ENCODE data around the gene SPDYE1.
A peak's percentile ranks its signal among the peaks of the same experiment; 100 is the strongest.

SPDYE1 gene

DNA sequence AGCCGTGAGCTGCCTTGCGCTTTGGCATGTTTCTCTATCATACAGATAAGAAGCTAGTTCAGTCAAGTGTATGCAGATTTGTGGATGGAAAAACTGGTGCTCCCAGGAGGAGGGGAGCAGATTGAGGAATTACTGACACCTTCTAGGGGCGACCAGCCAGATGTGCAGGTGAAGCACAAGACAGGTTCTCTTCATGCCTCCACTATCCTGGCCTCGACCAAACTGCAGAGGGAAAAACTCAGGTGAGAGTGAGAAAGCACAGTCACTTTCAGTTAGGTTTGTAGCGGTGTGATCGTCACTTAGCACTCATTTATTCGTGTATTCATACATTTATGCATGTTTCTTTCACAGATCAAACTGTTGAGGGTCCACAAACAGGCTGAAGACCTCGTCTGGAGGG, 46.2 kb downstream of the SPDYE1 start:
- DNase-seq (ENCODE audit: low read depth, low spot score), result no peak
- H3K36me3 ChIP-seq (ENCODE audit: insufficient read depth, insufficient read length, low read length), result peaks cover 26% of the 10 kb centered on the region
- peak overlapping the region; percentile 95 for H3K9ac ChIP-seq (ENCODE audit: insufficient read length, low read depth)
- H3K27me3 ChIP-seq (ENCODE audit: insufficient read depth, insufficient read length), result peaks cover 18% of the 10 kb centered on the region
- TF ChIP-seq YY1 (IDR thresholded peaks at IDR 0.05; ENCODE audit: insufficient read depth, insufficient read length) (no peak), ZNF274 (IDR thresholded peaks at IDR 0.05; ENCODE audit: low read depth, low read length) (no peak), SUZ12 (IDR thresholded peaks at IDR 0.05; ENCODE audit: extremely low read depth, insufficient read depth, insufficient read length) (no peak)
- no peaks in the 10 kb centered on the region for H3K9me3 ChIP-seq (ENCODE audit: insufficient read depth, low read length)
- peak overlapping the region; percentile 89 for H3K4me3 ChIP-seq (ENCODE audit: insufficient read length, low read depth)
- H3K4me1 ChIP-seq (ENCODE audit: insufficient read depth, insufficient read length), result peaks cover 2% of the 10 kb centered on the region

DNA sequence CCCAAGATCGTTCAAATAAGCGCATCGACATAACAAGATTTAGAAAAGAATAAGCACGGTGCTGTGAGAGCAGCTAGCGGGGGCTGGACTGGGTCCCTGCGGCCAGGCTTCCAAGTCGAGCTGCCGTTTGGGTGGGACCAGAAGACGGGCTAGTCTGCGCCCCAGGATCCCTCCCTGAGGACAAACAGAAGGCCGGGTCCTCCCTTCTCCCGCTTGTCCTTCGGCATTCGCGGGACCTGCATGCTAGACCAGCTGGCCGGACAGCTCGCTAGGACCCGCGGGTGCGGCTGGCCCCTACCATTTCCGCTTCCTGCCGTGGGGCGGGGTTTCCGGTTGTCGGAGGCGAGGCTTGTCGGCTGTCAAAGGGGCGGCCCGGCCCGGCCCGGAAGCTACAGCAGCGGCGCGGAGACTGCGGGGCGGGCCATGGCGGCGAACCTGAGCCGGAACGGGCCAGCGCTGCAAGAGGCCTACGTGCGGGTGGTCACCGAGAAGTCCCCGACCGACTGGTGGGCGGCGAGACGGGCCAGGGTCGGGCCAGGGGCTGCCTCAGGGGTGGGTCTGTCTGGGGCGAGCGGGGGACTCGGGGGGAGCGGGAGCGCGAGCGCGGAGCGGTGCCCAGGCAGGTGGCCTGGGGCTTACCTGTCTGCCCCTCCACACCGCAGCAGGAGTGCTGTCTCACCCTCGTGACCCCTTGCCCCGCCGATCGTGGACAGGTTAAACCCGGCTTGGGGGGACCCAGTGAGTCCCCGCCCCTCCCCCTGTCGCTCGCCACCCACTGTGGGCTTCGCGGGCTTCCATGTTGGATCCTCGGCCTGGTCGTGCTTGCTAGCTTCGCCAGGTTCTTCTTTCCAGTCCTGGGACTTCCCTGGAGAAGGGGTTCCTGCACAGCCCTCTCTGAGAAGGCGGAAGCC, 46.9 kb downstream of the SPDYE1 start, which contains the start of gene DBNL:
Gene DBNL, plus strand, starts transcription at position 388 of the 911 bp plus-strand sequence. Its CDS starts 36 bp downstream, at position 424.
- Histone ChIP-seq H3K27me3 (ENCODE audit: insufficient read depth, insufficient read length) (peaks cover 18% of the 10 kb centered on the region), H3K36me3 (ENCODE audit: insufficient read depth, insufficient read length, low read length) (peaks cover 30% of the 10 kb centered on the region), H3K9me3 (ENCODE audit: insufficient read depth, low read length) (no peaks in the 10 kb centered on the region), H3K9ac (ENCODE audit: insufficient read length, low read depth) (peak within 1 kb of the TSS; percentile 95), H3K4me1 (ENCODE audit: insufficient read depth, insufficient read length) (no peaks in the 10 kb centered on the region), H3K4me3 (ENCODE audit: insufficient read length, low read depth) (peak within 1 kb of the TSS; percentile 89)
- no peak for TF ChIP-seq ZNF274 (IDR thresholded peaks at IDR 0.05; ENCODE audit: low read depth, low read length)
- TF ChIP-seq SUZ12 (IDR thresholded peaks at IDR 0.05; ENCODE audit: extremely low read depth, insufficient read depth, insufficient read length), result no peak
- TF ChIP-seq YY1 (IDR thresholded peaks at IDR 0.05; ENCODE audit: insufficient read depth, insufficient read length), result no peak
- peak; percentile 85 for DNase-seq (ENCODE audit: low read depth, low spot score)

DNA sequence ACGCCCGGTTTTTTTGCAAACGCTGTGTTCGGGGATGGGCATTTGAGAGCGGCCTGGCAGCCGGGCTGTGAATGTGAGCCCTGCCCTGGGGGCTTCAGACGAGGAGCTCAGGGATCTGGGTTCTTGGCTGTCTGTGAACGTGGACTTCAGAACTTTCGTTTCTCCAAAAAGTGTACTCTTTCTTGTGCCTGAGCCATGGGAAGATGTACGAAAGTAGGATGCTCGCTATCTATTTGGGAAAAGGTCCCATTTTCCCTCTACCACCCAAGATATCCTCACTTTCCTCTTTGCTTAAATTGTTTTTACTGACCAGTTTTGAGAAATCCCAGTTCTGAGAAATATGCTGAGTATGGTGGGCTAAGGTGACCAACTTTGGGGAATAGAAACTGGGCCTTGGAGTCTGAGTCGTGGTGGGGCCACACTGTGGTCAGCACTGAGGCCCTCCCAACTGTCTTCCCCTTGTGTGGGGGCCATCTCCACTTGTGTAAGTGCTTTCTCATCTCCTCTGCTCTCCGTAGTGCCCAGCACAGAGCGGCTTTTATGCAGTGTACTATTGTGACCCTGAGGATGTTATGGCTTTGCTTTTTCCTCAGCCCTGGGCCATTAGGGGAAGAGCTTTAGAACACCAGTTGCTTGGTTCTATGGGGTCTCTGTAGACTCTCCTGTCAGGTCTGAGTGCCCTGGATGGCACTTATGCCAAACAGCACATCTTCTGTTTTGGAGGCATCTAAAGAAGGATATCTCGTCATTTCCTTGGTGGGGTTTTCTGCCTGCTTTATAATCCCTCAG, 47.7 kb downstream of the SPDYE1 start:
- no peaks in the 10 kb centered on the region for H3K4me1 ChIP-seq (ENCODE audit: insufficient read depth, insufficient read length)
- H3K27me3 ChIP-seq (ENCODE audit: insufficient read depth, insufficient read length), result peaks cover 13% of the 10 kb centered on the region
- no peak for TF ChIP-seq YY1 (IDR thresholded peaks at IDR 0.05; ENCODE audit: insufficient read depth, insufficient read length)
- TF ChIP-seq ZNF274 (IDR thresholded peaks at IDR 0.05; ENCODE audit: low read depth, low read length), result no peak
- TF ChIP-seq SUZ12 (IDR thresholded peaks at IDR 0.05; ENCODE audit: extremely low read depth, insufficient read depth, insufficient read length), result no peak
- H3K36me3 ChIP-seq (ENCODE audit: insufficient read depth, insufficient read length, low read length), result peaks cover 38% of the 10 kb centered on the region
- H3K9ac ChIP-seq (ENCODE audit: insufficient read length, low read depth), result peak overlapping the region; percentile 95
- peak overlapping the region; percentile 89 for H3K4me3 ChIP-seq (ENCODE audit: insufficient read length, low read depth)
- DNase-seq (ENCODE audit: low read depth, low spot score), result no peak
- H3K9me3 ChIP-seq (ENCODE audit: insufficient read depth, low read length), result no peaks in the 10 kb centered on the region

DNA sequence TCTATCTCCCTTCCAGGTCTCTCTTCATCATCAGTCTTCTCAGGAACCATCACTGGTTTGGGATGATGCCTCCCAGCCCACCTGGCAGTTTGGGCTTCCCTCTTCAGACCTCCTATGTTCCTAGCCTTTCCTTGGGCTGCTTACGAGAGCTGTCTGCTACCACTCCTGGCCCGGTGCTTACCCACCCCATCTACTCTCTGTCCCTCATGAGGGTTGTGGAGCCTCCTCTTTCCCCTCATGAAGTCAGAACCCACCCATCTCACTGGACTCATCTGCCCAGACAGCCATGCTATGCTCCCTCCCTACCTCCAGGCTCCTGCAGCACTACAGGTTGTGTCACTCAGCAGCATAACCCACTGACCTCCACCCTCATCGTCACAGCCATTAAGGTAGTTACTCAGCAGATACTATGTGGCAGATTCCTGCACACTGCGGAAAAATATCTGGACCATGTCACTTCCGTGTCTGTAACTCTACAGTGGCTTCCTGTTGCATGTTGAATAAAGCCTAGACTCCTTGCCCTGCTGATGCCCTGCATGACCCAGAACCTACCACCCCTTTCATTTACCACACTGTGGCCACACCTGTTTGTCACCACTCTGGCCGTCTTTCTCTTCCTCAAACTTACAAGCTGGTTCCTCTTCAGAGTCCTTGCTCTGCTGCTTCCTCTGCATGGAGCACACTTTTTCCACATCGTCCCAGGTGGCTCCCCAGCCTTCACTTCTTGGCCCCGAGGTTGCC, 48.8 kb downstream of the SPDYE1 start:
- DNase-seq (ENCODE audit: low read depth, low spot score), result no peak
- Histone ChIP-seq H3K9me3 (ENCODE audit: insufficient read depth, low read length) (no peaks in the 10 kb centered on the region), H3K4me1 (ENCODE audit: insufficient read depth, insufficient read length) (no peaks in the 10 kb centered on the region), H3K4me3 (ENCODE audit: insufficient read length, low read depth) (no peak overlapping the region), H3K27me3 (ENCODE audit: insufficient read depth, insufficient read length) (peaks cover 8% of the 10 kb centered on the region), H3K36me3 (ENCODE audit: insufficient read depth, insufficient read length, low read length) (peaks cover 49% of the 10 kb centered on the region), H3K9ac (ENCODE audit: insufficient read length, low read depth) (no peak overlapping the region)
- TF ChIP-seq ZNF274 (IDR thresholded peaks at IDR 0.05; ENCODE audit: low read depth, low read length) (no peak), SUZ12 (IDR thresholded peaks at IDR 0.05; ENCODE audit: extremely low read depth, insufficient read depth, insufficient read length) (no peak), YY1 (IDR thresholded peaks at IDR 0.05; ENCODE audit: insufficient read depth, insufficient read length) (no peak)

DNA sequence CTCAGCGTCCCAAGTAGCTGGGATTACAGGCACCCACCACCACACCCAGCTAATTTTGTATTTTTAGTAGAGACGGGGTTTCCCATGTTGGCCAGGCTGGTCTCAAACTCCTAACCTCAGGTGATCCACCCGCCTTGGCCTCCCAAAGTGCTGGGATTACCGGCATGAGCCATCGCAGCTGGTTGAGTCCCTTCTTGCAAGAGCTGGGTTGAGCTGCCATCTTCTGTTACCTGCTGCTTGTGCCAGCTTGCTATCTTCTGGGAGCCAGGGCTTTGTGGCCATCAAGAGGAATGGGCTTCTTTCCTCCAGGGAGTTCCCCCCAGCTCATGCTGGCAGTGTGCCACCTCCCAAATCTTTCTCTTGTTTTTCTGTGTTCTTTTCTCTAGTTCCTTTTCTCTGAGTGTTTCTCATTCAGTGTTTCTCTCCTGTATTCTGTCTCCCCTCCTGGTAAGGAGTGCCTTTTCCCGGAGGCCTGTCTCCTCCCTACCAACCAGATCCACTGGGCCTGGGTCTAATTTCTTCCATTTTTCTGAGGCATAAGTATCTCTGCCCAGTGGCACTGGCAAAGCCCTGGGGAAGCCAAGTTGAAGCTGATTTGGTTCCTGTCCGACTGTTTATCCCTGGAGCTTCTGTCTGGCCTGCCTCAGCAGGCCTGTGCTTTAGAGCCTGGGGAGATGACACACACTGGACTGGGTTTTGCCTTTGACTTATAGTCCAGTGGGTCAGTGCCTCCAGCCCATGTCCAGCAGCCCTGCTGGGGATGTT, 50.5 kb downstream of the SPDYE1 start:
- Histone ChIP-seq H3K4me1 (ENCODE audit: insufficient read depth, insufficient read length) (no peaks in the 10 kb centered on the region), H3K4me3 (ENCODE audit: insufficient read length, low read depth) (no peak overlapping the region), H3K36me3 (ENCODE audit: insufficient read depth, insufficient read length, low read length) (peaks cover 63% of the 10 kb centered on the region), H3K9me3 (ENCODE audit: insufficient read depth, low read length) (no peaks in the 10 kb centered on the region), H3K9ac (ENCODE audit: insufficient read length, low read depth) (no peak overlapping the region), H3K27me3 (ENCODE audit: insufficient read depth, insufficient read length) (no peaks in the 10 kb centered on the region)
- DNase-seq (ENCODE audit: low read depth, low spot score), result no peak
- TF ChIP-seq ZNF274 (IDR thresholded peaks at IDR 0.05; ENCODE audit: low read depth, low read length) (no peak), YY1 (IDR thresholded peaks at IDR 0.05; ENCODE audit: insufficient read depth, insufficient read length) (no peak), SUZ12 (IDR thresholded peaks at IDR 0.05; ENCODE audit: extremely low read depth, insufficient read depth, insufficient read length) (no peak)

Measured in NT2/D1 (cell line).